ENCODE measurements around the gene LAMB4. TPM values are rescaled to one million over a fixed set of nuclear protein-coding genes. Genes with fewer than 3 reads are reported as not detected.
A peak's percentile ranks its signal among the peaks of the same experiment; 100 is the strongest.

The LAMB4 gene
- total RNA-seq, 4 donors from 2014 or later: 2.0 to 17.3 (median 4.3) TPM; not detected in 1

GRCh38 chr7:107998150-107998549, 132.0 kb downstream of the LAMB4 start:
- TF ChIP-seq CTCF (IDR thresholded peaks at IDR 0.05) (no peak), POLR2A (IDR thresholded peaks at IDR 0.05) (no peak)
- Histone ChIP-seq H3K27ac (peak overlapping the region in 2 of 4 donors; percentile 39 to 64), H3K4me1 (peaks cover 0 to 68% (median 7%) of the 10 kb centered on the region in 4 donors), H3K36me3 (peaks cover 0 to 8% (median 0%) of the 10 kb centered on the region in 3 donors), H3K4me3 (no peak overlapping the region), H3K9me3 (no peaks in the 10 kb centered on the region), H3K27me3 (no peaks in the 10 kb centered on the region)
- no peak for DNase-seq

GRCh38 chr7:107996072-107996882, 133.9 kb downstream of the LAMB4 start:
- Histone ChIP-seq H3K36me3 (peaks cover 0 to 9% (median 0%) of the 10 kb centered on the region in 3 donors), H3K27me3 (no peaks in the 10 kb centered on the region), H3K4me1 (peaks cover 0 to 69% (median 4%) of the 10 kb centered on the region in 4 donors), H3K4me3 (no peak overlapping the region), H3K9me3 (no peaks in the 10 kb centered on the region), H3K27ac (peak overlapping the region in 2 of 4 donors; percentile 62 to 75)
- no peak for DNase-seq
- no peak for TF ChIP-seq POLR2A (IDR thresholded peaks at IDR 0.05)
- TF ChIP-seq CTCF (IDR thresholded peaks at IDR 0.05): no peak

- DNase-seq: no peak
- peaks cover 0 to 64% (median 4%) of the 10 kb centered on the region in 4 donors for H3K4me1 ChIP-seq
- no peaks in the 10 kb centered on the region for H3K9me3 ChIP-seq
- H3K27ac ChIP-seq: peak overlapping the region in 3 of 4 donors; percentile 10 to 75 (median 62)
- TF ChIP-seq POLR2A (IDR thresholded peaks at IDR 0.05) (no peak), CTCF (IDR thresholded peaks at IDR 0.05) (no peak)
- no peak overlapping the region for H3K4me3 ChIP-seq
- H3K36me3 ChIP-seq: peaks cover 0 to 9% (median 0%) of the 10 kb centered on the region in 3 donors
- H3K27me3 ChIP-seq: no peaks in the 10 kb centered on the region
Measured at GRCh38 chr7:107995184-107996071, 134.7 kb downstream of the LAMB4 start.

- DNase-seq: no peak
- Histone ChIP-seq H3K4me3 (no peak overlapping the region), H3K4me1 (peaks cover 0 to 61% (median 4%) of the 10 kb centered on the region in 4 donors), H3K36me3 (peaks cover 0 to 9% (median 0%) of the 10 kb centered on the region in 3 donors), H3K9me3 (no peaks in the 10 kb centered on the region), H3K27me3 (no peaks in the 10 kb centered on the region), H3K27ac (peak overlapping the region in 3 of 4 donors; percentile 10 to 75 (median 62))
- no peak for TF ChIP-seq CTCF (IDR thresholded peaks at IDR 0.05)
- no peak for TF ChIP-seq POLR2A (IDR thresholded peaks at IDR 0.05)
Measured at GRCh38 chr7:107994421-107995030, 135.6 kb downstream of the LAMB4 start.

- Histone ChIP-seq H3K27ac (peak overlapping the region in 2 of 4 donors; percentile 62 to 75), H3K4me1 (peaks cover 0 to 58% (median 4%) of the 10 kb centered on the region in 4 donors), H3K36me3 (peaks cover 0 to 16% (median 0%) of the 10 kb centered on the region in 3 donors), H3K27me3 (no peaks in the 10 kb centered on the region), H3K4me3 (no peak overlapping the region), H3K9me3 (no peaks in the 10 kb centered on the region)
- no peak for TF ChIP-seq CTCF (IDR thresholded peaks at IDR 0.05)
- DNase-seq: no peak
Measured at GRCh38 chr7:107993891-107994291, 136.3 kb downstream of the LAMB4 start.

Measured in Peyer's patch (tissue), 4 donors.